GM19043 (cell line): ENCODE data around the gene ZMYND8.
"Not testable (repeated sequence)": the region's sequence is repeated elsewhere in the genome, so short reads cannot be mapped to it uniquely, and the experiment has no call there.

Experiments
- ATAC-seq: cut with Tn5 transposase; IDR thresholded peaks from one replicate; pipeline ENCODE4 v1.9.1; 2021; ENCODE audit warnings: low read depth; ENCODE audit not compliant: unreplicated experiment

Gene ZMYND8

GRCh38 chr20:47195573-47195972 lies 160.9 kb downstream of the ZMYND8 start:
- no peak for ATAC-seq

GRCh38 chr20:47191956-47192355 lies 164.5 kb downstream of the ZMYND8 start:
- no peak for ATAC-seq

GRCh38 chr20:47191074-47191673 lies 165.3 kb downstream of the ZMYND8 start:
- ATAC-seq, result no peak

GRCh38 chr20:47189060-47189459 lies 167.4 kb downstream of the ZMYND8 start:
- ATAC-seq, result no peak

- ATAC-seq, result no peak
Measured at GRCh38 chr20:47188540-47188939, 168.0 kb downstream of the ZMYND8 start.

- no peak for ATAC-seq
Measured at GRCh38 chr20:47187450-47188195, 168.9 kb downstream of the ZMYND8 start.

- ATAC-seq, result no peak
Measured at GRCh38 chr20:47183367-47183766, 173.1 kb downstream of the ZMYND8 start.

GRCh38 chr20:47181056-47181862 lies 175.2 kb downstream of the ZMYND8 start:
- no peak for ATAC-seq

GRCh38 chr20:47179267-47179666 lies 177.2 kb downstream of the ZMYND8 start:
- ATAC-seq, result no peak

GRCh38 chr20:47178851-47179250 lies 177.6 kb downstream of the ZMYND8 start:
- ATAC-seq, result no peak

- ATAC-seq, result no peak
Measured at GRCh38 chr20:47178277-47178676, 178.2 kb downstream of the ZMYND8 start.

GRCh38 chr20:47176217-47176616 lies 180.3 kb downstream of the ZMYND8 start:
- not testable (repeated sequence) for ATAC-seq

- no peak for ATAC-seq
Measured at GRCh38 chr20:47175493-47175892, 181.0 kb downstream of the ZMYND8 start.

- no peak for ATAC-seq
Measured at GRCh38 chr20:47174456-47175243, 181.8 kb downstream of the ZMYND8 start.

- ATAC-seq, result no peak
Measured at GRCh38 chr20:47173596-47174216, 182.8 kb downstream of the ZMYND8 start.

GRCh38 chr20:47172579-47172978 lies 183.9 kb downstream of the ZMYND8 start:
- ATAC-seq, result no peak

- no peak for ATAC-seq
Measured at GRCh38 chr20:47167846-47168245, 188.7 kb downstream of the ZMYND8 start.

- no peak for ATAC-seq
Measured at GRCh38 chr20:47165376-47165865, 191.1 kb downstream of the ZMYND8 start.

- no peak for ATAC-seq
Measured at GRCh38 chr20:47164140-47164539, 192.4 kb downstream of the ZMYND8 start.

GRCh38 chr20:47161411-47161810 lies 195.1 kb downstream of the ZMYND8 start:
- ATAC-seq, result no peak
